ENCODE measurements around the gene STMND1. TPM values are rescaled to one million over a fixed set of nuclear protein-coding genes. Genes with fewer than 3 reads are reported as not detected.
"Not testable (repeated sequence)": the region's sequence is repeated elsewhere in the genome, so short reads cannot be mapped to it uniquely, and the experiment has no call there.

Gene STMND1
- total and polyA plus RNA-seq, 8 donors: not detected

DNA sequence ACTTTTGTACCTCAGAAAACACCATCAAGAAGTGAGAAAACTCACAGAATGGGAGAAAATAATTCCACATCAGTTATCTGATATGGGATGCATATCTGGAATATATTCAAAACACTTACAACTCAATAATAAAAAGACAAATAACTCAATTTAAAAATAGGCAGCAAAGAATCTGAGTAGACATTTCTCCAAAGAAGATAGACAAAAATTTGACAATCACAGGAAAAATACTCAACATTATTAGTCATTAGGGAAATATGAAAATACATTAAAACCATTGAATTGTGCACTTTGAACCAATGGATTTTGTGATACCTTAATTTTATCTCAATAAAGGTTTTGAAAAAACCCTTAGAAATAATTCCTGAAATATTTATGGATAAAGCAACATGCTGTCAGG, 36.9 kb upstream of the STMND1 start:
- Histone ChIP-seq H3K9me3 (peaks cover 0 to 16% (median 8%) of the 10 kb centered on the region in 4 donors), H3K36me3 (no peaks in the 10 kb centered on the region), H3K4me1 (no peaks in the 10 kb centered on the region), H3K27ac (no peak overlapping the region), H3K27me3 (no peaks in the 10 kb centered on the region), H3K4me3 (no peak overlapping the region)
- DNase-seq: no peak
- TF ChIP-seq POLR2AphosphoS5 (IDR thresholded peaks at IDR 0.05) (no peak), EP300 (IDR thresholded peaks at IDR 0.05) (no peak), POLR2A (IDR thresholded peaks at IDR 0.05) (no peak)
- TF ChIP-seq, protein P1, sequence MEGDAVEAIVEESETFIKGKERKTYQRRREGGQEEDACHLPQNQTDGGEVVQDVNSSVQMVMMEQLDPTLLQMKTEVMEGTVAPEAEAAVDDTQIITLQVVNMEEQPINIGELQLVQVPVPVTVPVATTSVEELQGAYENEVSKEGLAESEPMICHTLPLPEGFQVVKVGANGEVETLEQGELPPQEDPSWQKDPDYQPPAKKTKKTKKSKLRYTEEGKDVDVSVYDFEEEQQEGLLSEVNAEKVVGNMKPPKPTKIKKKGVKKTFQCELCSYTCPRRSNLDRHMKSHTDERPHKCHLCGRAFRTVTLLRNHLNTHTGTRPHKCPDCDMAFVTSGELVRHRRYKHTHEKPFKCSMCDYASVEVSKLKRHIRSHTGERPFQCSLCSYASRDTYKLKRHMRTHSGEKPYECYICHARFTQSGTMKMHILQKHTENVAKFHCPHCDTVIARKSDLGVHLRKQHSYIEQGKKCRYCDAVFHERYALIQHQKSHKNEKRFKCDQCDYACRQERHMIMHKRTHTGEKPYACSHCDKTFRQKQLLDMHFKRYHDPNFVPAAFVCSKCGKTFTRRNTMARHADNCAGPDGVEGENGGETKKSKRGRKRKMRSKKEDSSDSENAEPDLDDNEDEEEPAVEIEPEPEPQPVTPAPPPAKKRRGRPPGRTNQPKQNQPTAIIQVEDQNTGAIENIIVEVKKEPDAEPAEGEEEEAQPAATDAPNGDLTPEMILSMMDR (IDR thresholded peaks at IDR 0.05): no peak
- intact Hi-C loops (cut with DNase I; ENCODE audit: low total_unique reads): no loop called here

GRCh38 chr6:17066610-17067009, 35.2 kb upstream of the STMND1 start:
- DNase-seq: no peak
- Histone ChIP-seq H3K27ac (no peak overlapping the region), H3K9me3 (peaks cover 0 to 20% (median 12%) of the 10 kb centered on the region in 4 donors), H3K27me3 (no peaks in the 10 kb centered on the region), H3K4me1 (no peaks in the 10 kb centered on the region), H3K36me3 (no peaks in the 10 kb centered on the region), H3K4me3 (no peak overlapping the region)
- no peak for TF ChIP-seq POLR2AphosphoS5 (IDR thresholded peaks at IDR 0.05)
- intact Hi-C loops (cut with DNase I; ENCODE audit: low total_unique reads): no loop called here
- 71 to 90% (median 83%) methylated on average over 6 of the region's 6 CpGs for WGBS, 5 donors

GRCh38 chr6:17068972-17069371, 32.9 kb upstream of the STMND1 start:
- H3K27ac ChIP-seq; DNase-seq; H3K36me3 ChIP-seq; H3K4me1 ChIP-seq; H3K27me3 ChIP-seq; H3K4me3 ChIP-seq; intact Hi-C loops (cut with DNase I; ENCODE audit: low total_unique reads): not testable (repeated sequence)
- H3K9me3 ChIP-seq: peaks cover 0 to 20% (median 12%) of the 10 kb centered on the region in 4 donors

DNA sequence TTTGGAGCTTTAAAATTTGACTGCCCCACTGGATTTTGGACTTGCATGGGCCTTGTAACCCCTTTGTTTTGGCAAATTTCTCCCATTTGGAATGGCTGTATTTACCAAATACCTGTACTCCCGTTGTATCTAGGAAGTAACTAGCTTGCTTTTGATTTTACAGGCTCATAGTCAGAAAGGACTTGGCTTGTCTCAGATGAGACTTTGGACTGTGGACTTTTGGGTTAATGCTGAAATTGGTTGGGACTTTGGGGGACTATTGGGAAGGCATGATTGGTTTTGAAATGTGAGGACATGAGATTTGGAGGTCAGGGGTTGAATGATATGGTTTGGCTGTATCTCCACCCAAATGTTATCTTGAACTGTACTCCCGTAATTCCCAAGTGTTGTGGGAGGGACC, 31.4 kb upstream of the STMND1 start:
- H3K4me3 ChIP-seq; intact Hi-C loops (cut with DNase I; ENCODE audit: low total_unique reads): not testable (repeated sequence)

DNA sequence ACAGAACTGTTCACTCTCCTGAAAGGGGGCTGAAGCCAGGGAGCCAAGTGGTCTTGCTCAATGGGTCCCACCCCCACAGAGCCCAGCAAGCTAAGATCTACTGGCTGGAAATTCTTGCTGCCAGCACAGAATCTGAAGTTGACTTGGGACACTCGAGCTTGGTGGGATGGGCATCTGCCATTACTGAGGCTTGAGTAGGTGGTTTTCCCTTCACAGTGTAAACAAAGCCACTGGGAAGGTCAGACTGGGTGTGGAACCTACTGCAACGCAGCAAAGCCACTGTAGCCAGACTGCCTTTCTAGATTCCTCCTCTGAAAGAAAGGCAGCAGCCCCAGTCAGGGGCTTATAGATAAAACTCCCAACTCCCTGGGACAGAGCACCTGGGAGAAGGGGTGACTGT, 28.3 kb upstream of the STMND1 start:
- WGBS, 5 donors: 24 to 40% (median 34%) methylated on average over 2 of the region's 2 CpGs
- H3K36me3 ChIP-seq, H3K4me1 ChIP-seq: not testable (repeated sequence)

More for the DNA sequence above, 31.4 kb upstream of the STMND1 start:
- not testable (repeated sequence) for H3K27ac ChIP-seq, H3K4me1 ChIP-seq, H3K27me3 ChIP-seq, DNase-seq, H3K36me3 ChIP-seq
- peaks cover 0 to 20% (median 12%) of the 10 kb centered on the region in 4 donors for H3K9me3 ChIP-seq
- 53 to 76% (median 73%) methylated on average over 2 of the region's 2 CpGs for WGBS, 5 donors

DNA sequence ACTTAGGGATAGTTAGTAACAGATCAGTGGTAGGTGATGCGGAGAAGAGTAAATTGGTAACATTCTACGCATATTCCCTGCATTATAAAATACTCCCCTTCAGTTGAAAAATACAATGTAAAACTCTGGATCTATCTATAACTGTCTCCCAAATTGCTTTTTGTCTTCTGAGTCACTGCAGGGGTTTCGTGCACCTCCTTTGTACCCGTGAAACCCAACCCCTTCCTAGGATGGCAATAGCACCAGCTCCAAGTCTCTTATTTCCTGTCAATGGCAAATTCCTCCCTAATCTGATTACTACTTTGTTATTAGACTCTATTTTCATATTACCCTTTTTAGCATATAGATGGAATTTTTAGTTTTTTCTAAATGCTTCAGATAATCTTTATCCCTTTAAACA, 20.6 kb upstream of the STMND1 start:
- Histone ChIP-seq H3K4me3 (no peak overlapping the region), H3K4me1 (no peaks in the 10 kb centered on the region), H3K27me3 (no peaks in the 10 kb centered on the region), H3K27ac (no peak overlapping the region), H3K36me3 (no peaks in the 10 kb centered on the region), H3K9me3 (no peaks in the 10 kb centered on the region)
- no peak for DNase-seq
- intact Hi-C loops (cut with DNase I; ENCODE audit: low total_unique reads): no loop called here
- WGBS, 5 donors: 66 to 90% (median 70%) methylated on average over 4 of the region's 4 CpGs
- no peak for TF ChIP-seq POLR2AphosphoS5 (IDR thresholded peaks at IDR 0.05)
- TF ChIP-seq POLR2A (IDR thresholded peaks at IDR 0.05): no peak
- TF ChIP-seq, protein P1 (IDR thresholded peaks at IDR 0.05): no peak
- TF ChIP-seq EP300 (IDR thresholded peaks at IDR 0.05): no peak

More for the DNA sequence above, 28.3 kb upstream of the STMND1 start:
- DNase-seq; H3K27ac ChIP-seq; intact Hi-C loops (cut with DNase I; ENCODE audit: low total_unique reads); H3K4me3 ChIP-seq; H3K27me3 ChIP-seq: not testable (repeated sequence)
- peaks cover 0 to 19% (median 12%) of the 10 kb centered on the region in 4 donors for H3K9me3 ChIP-seq
